OCI-LY1 (cell line): ENCODE results near the gene FBXO9.

Experiments
- H2AFZ ChIP-seq: fragments of 200-600 bp; sonication (generic), shearing (Covaris generic); 2 replicates; pipeline ENCODE4 v1.6.0; 2014; ENCODE audit warnings: antibody characterized with exemption, mild to moderate bottlenecking, low read length
- H3F3A ChIP-seq: fragments of 200-600 bp; sonication (generic), shearing (Covaris generic); 2 replicates; pipeline ENCODE4 v1.6.0; 2014; ENCODE audit warnings: mild to moderate bottlenecking, antibody characterized with exemption, low read length, moderate library complexity; ENCODE audit not compliant: insufficient read depth
- H3K27ac ChIP-seq: fragments of 200-600 bp; sonication (generic); 2 replicates; pipeline ENCODE4 v1.5.1; 2014; ENCODE audit warnings: low read length, mixed run types, mild to moderate bottlenecking, low read depth; ENCODE audit not compliant: poor library complexity, severe bottlenecking
- H3K27me3 ChIP-seq: fragments of 200-600 bp; sonication (generic); 2 replicates; pipeline ENCODE4 v1.6.0; 2014; ENCODE audit warnings: antibody characterized with exemption, mild to moderate bottlenecking, low read length, moderate library complexity; ENCODE audit not compliant: insufficient read depth
- H3K36me3 ChIP-seq: fragments of 200-600 bp; sonication (generic); 2 replicates; pipeline ENCODE4 v1.6.1; 2014; ENCODE audit warnings: mild to moderate bottlenecking, antibody characterized with exemption, low read length, moderate library complexity, mixed read lengths; ENCODE audit not compliant: insufficient read depth
- H3K4me1 ChIP-seq: fragments of 200-600 bp; sonication (generic); 2 replicates; pipeline ENCODE4 v1.5.1; 2014; ENCODE audit warnings: mild to moderate bottlenecking, low read length, moderate library complexity; ENCODE audit not compliant: insufficient read depth, severe bottlenecking
- H3K4me2 ChIP-seq: fragments of 200-600 bp; sonication (generic), shearing (Covaris generic); 2 replicates; pipeline ENCODE4 v1.6.1; 2014; ENCODE audit warnings: low read length
- H3K4me3 ChIP-seq: fragments of 200-600 bp; sonication (generic); 2 replicates; pipeline ENCODE4 v1.5.1; 2014; ENCODE audit warnings: low read length, low read depth, mild to moderate bottlenecking, mixed read lengths; ENCODE audit not compliant: poor library complexity, severe bottlenecking
- H3K79me2 ChIP-seq: fragments of 200-600 bp; shearing (Covaris generic); 2 replicates; pipeline ENCODE4 v1.6.1; 2016; ENCODE audit warnings: mixed run types, low read length, mixed read lengths; ENCODE audit not compliant: insufficient read depth
- H3K9ac ChIP-seq: fragments of 200-600 bp; sonication (generic), shearing (Covaris generic); 2 replicates; pipeline ENCODE4 v1.6.1; 2014; ENCODE audit warnings: mild to moderate bottlenecking, low read length, mixed read lengths
- H3K9me2 ChIP-seq: fragments of 200-600 bp; sonication (generic), shearing (Covaris generic); 2 replicates; pipeline ENCODE4 v1.6.1; 2014; ENCODE audit warnings: low read depth, mild to moderate bottlenecking, low read length, mixed read lengths
- H3K9me3 ChIP-seq: fragments of 200-600 bp; shearing (Covaris generic); 2 replicates; pipeline ENCODE4 v1.6.1; 2014; ENCODE audit warnings: low read length, mixed read lengths
- H4K20me1 ChIP-seq: fragments of 200-600 bp; sonication (generic), shearing (Covaris generic); 2 replicates; pipeline ENCODE4 v1.6.0; 2016; ENCODE audit warnings: mild to moderate bottlenecking, low read length; ENCODE audit not compliant: insufficient read depth
- EZH2 ChIP-seq: fragments of 200-600 bp; sonication (generic), shearing (Covaris generic); IDR thresholded peaks from 2 replicates; pipeline ENCODE4 v1.8.0; 2017; ENCODE audit warnings: borderline replicate concordance, mixed run types, mild to moderate bottlenecking, antibody characterized with exemption, low read length, moderate library complexity, mixed read lengths
- TF ChIP-seq, protein P1 (sequence below): fragments of 200-600 bp; sonication (generic), shearing (Covaris generic); IDR thresholded peaks from 2 replicates; pipeline ENCODE4 v1.5.1; 2017; ENCODE audit warnings: mild to moderate bottlenecking, antibody characterized with exemption, low read length, moderate library complexity, mixed read lengths

FBXO9 gene

DNA sequence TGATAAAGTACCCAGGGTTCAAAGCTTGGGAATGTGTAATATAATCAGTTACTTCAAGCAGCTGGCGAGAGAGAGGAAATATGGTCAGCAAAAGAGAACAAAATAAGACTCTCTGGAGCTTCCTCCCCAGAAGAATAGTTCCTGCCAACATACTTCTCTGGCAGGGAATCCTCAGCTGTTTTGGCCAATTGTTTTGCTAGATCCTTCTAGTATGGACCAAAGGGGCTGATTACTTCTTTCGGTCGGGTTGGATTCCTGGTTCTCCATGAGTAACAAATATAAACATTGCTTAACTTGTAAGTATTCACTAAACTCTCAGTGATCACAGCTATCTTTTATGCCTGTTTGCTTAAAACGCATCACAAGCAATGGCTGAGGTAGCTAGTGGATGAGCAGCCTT lies 31.4 kb upstream of the FBXO9 start:
- Histone ChIP-seq H3F3A (no peaks in the 10 kb centered on the region), H3K36me3 (no peaks in the 10 kb centered on the region), H2AFZ (no peak overlapping the region), H3K4me3 (no peak overlapping the region), H3K27me3 (no peaks in the 10 kb centered on the region), H3K79me2 (no peaks in the 10 kb centered on the region), H3K4me2 (no peak overlapping the region), H3K27ac (no peak overlapping the region), H3K9me3 (no peaks in the 10 kb centered on the region), H3K4me1 (no peaks in the 10 kb centered on the region), H4K20me1 (no peaks in the 10 kb centered on the region), H3K9me2 (no peaks in the 10 kb centered on the region), H3K9ac (no peak overlapping the region)
- no peak for TF ChIP-seq EZH2
- TF ChIP-seq, protein P1, sequence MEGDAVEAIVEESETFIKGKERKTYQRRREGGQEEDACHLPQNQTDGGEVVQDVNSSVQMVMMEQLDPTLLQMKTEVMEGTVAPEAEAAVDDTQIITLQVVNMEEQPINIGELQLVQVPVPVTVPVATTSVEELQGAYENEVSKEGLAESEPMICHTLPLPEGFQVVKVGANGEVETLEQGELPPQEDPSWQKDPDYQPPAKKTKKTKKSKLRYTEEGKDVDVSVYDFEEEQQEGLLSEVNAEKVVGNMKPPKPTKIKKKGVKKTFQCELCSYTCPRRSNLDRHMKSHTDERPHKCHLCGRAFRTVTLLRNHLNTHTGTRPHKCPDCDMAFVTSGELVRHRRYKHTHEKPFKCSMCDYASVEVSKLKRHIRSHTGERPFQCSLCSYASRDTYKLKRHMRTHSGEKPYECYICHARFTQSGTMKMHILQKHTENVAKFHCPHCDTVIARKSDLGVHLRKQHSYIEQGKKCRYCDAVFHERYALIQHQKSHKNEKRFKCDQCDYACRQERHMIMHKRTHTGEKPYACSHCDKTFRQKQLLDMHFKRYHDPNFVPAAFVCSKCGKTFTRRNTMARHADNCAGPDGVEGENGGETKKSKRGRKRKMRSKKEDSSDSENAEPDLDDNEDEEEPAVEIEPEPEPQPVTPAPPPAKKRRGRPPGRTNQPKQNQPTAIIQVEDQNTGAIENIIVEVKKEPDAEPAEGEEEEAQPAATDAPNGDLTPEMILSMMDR, result no peak

DNA sequence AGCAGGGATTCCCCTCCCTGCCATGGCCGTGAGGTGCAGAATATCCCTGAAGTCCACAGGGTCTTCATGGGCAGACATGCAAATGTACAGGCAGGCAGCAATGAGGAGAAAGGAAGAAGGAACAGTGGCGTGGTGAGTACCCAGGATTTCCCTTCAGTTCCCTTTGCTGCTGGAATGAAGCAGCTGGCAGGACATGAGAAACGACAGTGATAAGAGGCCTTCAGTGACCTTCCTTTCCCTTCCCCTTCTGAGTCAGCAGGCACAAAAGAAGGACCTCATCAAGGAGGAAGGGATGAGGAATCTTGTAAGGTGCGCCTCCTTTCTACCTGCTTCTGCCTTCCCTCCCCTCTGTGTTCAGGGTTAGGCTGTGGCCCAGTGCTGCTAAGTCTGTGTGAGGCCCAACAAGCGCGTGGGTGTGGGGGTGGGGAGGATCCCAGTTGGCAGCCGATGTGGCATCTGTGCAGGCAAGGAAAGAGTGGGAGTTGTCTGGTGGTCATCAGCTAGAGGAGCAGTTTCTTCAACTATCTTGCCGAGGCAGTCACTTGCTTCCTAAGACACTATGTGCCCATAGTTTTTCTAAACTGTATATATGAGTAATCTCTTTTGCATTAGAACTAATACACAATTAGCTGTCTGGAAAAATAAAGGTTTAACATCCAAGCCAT lies 29.5 kb upstream of the FBXO9 start:
- no peaks in the 10 kb centered on the region for H3K9me3 ChIP-seq
- H3K9me2 ChIP-seq, result no peaks in the 10 kb centered on the region
- H3K27me3 ChIP-seq, result no peaks in the 10 kb centered on the region
- H3K36me3 ChIP-seq, result no peaks in the 10 kb centered on the region
- H3K27ac ChIP-seq, result no peak overlapping the region
- H3K9ac ChIP-seq, result no peak overlapping the region
- no peak overlapping the region for H3K4me2 ChIP-seq
- TF ChIP-seq EZH2, result no peak
- TF ChIP-seq, protein P1, result no peak
- no peaks in the 10 kb centered on the region for H3K4me1 ChIP-seq
- H4K20me1 ChIP-seq, result no peaks in the 10 kb centered on the region
- no peaks in the 10 kb centered on the region for H3K79me2 ChIP-seq
- no peak overlapping the region for H3K4me3 ChIP-seq
- no peak overlapping the region for H2AFZ ChIP-seq
- H3F3A ChIP-seq, result no peaks in the 10 kb centered on the region

DNA sequence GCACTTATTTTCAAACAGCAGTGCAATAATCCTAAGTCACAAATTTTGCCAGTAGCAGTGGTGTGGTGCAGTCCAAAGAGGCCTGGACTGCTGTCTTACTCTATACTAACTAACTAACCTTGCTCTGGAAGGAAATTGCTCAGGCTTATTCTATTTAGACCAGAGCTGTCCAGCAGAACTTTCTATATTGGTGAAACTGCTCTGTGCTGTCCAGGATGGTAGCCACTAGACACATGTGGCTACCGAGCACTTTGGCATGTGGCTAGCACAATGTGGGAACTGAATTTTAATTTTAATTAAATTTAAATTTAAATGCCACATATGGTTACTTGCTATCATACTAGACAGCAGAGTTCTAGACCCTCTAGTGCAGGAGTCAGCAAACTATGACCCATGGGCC lies 27.1 kb upstream of the FBXO9 start:
- Histone ChIP-seq H3K4me1 (no peaks in the 10 kb centered on the region), H3K9me2 (no peaks in the 10 kb centered on the region), H3K79me2 (no peaks in the 10 kb centered on the region), H3K9me3 (no peaks in the 10 kb centered on the region), H3F3A (no peaks in the 10 kb centered on the region), H2AFZ (no peak overlapping the region), H3K27ac (no peak overlapping the region), H3K4me2 (no peak overlapping the region), H3K9ac (no peak overlapping the region), H3K27me3 (no peaks in the 10 kb centered on the region), H3K36me3 (no peaks in the 10 kb centered on the region), H3K4me3 (no peak overlapping the region), H4K20me1 (no peaks in the 10 kb centered on the region)
- no peak for TF ChIP-seq EZH2
- TF ChIP-seq, protein P1, result no peak
